ENCODE data around the gene WBP2NL.

- TF ChIP-seq CTCF (conservative IDR thresholded peaks at IDR 0.05) = no peak; the same call in 1 of the 2 replicates
- TF ChIP-seq ZFX (IDR thresholded peaks at IDR 0.05) = no peak
These were observed 31.9 kb upstream of the WBP2NL start for GRCh38 chr22:41966607-41967240.
